MM.1S (cell line): ENCODE results near the gene PPA2.
A peak's percentile ranks its signal among the peaks of the same experiment; 100 is the strongest.

Source experiments
- DNase-seq: peaks from one replicate; pipeline ENCODE4 v3.0.0-alpha.2; 2015
- H2AFZ ChIP-seq: fragments of 300-600 bp; sonication (generic); 2 replicates; pipeline ENCODE4 v1.6.0; 2016; ENCODE audit warnings: antibody characterized with exemption, low read length
- H3F3A ChIP-seq: fragments of 300-600 bp; sonication (generic); 2 replicates; pipeline ENCODE4 v1.6.1; 2016; ENCODE audit warnings: mild to moderate bottlenecking, antibody characterized with exemption, low read length, moderate library complexity, mixed read lengths; ENCODE audit not compliant: insufficient read depth
- H3K27ac ChIP-seq: fragments of 300-600 bp; sonication (generic); 2 replicates; pipeline ENCODE4 v1.5.1; 2016; ENCODE audit warnings: mild to moderate bottlenecking, low read length
- H3K27me3 ChIP-seq: fragments of 300-600 bp; sonication (generic); replicated peaks from 2 replicates; pipeline ENCODE4 v1.6.0; 2016; ENCODE audit warnings: low read length; ENCODE audit not compliant: insufficient read depth
- H3K36me3 ChIP-seq: fragments of 300-600 bp; sonication (generic); replicated peaks from 2 replicates; pipeline ENCODE4 v1.6.1; 2016; ENCODE audit warnings: mild to moderate bottlenecking, low read length, mixed read lengths; ENCODE audit not compliant: insufficient read depth
- H3K4me1 ChIP-seq: fragments of 300-600 bp; sonication (generic); 2 replicates; pipeline ENCODE4 v1.6.1; 2016; ENCODE audit warnings: low read length, mixed read lengths
- H3K4me2 ChIP-seq: fragments of 300-600 bp; sonication (generic); 2 replicates; pipeline ENCODE4 v1.6.0; 2016; ENCODE audit warnings: low read depth, low read length
- H3K4me3 ChIP-seq: fragments of 300-600 bp; sonication (generic); 2 replicates; pipeline ENCODE4 v1.5.1; 2016; ENCODE audit warnings: low read length, mixed read lengths
- H3K79me2 ChIP-seq: fragments of 300-600 bp; sonication (generic); 2 replicates; pipeline ENCODE4 v1.6.1; 2016; ENCODE audit warnings: mixed run types, low read length, mixed read lengths
- H3K9ac ChIP-seq: fragments of 300-600 bp; sonication (generic); 2 replicates; pipeline ENCODE4 v1.6.1; 2016; ENCODE audit warnings: low read length, mixed read lengths
- H3K9me2 ChIP-seq: fragments of 300-600 bp; sonication (generic); replicated peaks from 2 replicates; pipeline ENCODE4 v1.6.1; 2016; ENCODE audit warnings: mild to moderate bottlenecking, low read length, mixed read lengths; ENCODE audit not compliant: insufficient read depth
- H3K9me3 ChIP-seq: fragments of 300-600 bp; sonication (generic); replicated peaks from 2 replicates; pipeline ENCODE4 v1.6.1; 2016; ENCODE audit warnings: mild to moderate bottlenecking, low read length, mixed read lengths; ENCODE audit not compliant: insufficient read depth
- H4K20me1 ChIP-seq: fragments of 300-600 bp; sonication (generic); 2 replicates; pipeline ENCODE4 v1.6.1; 2016; ENCODE audit warnings: mild to moderate bottlenecking, low read length, moderate library complexity, mixed read lengths; ENCODE audit not compliant: insufficient read depth
- EZH2 ChIP-seq: fragments of 300-600 bp; sonication (generic); optimal IDR thresholded peaks from 2 replicates; pipeline ENCODE3; 2017; ENCODE audit warnings: low read depth, mild to moderate bottlenecking, antibody characterized with exemption, low read length, mixed read lengths
- EZH2phosphoT487 ChIP-seq: fragments of 300-600 bp; sonication (generic); IDR thresholded peaks from 2 replicates; pipeline ENCODE4 v1.6.1; 2018; ENCODE audit warnings: antibody characterized with exemption, low read length
- TF ChIP-seq, protein P1 (sequence below): fragments of 300-600 bp; sonication (generic); IDR thresholded peaks from 2 replicates; pipeline ENCODE4 v1.5.1; 2016; ENCODE audit warnings: antibody characterized with exemption, low read length, mixed read lengths

Gene PPA2

DNA sequence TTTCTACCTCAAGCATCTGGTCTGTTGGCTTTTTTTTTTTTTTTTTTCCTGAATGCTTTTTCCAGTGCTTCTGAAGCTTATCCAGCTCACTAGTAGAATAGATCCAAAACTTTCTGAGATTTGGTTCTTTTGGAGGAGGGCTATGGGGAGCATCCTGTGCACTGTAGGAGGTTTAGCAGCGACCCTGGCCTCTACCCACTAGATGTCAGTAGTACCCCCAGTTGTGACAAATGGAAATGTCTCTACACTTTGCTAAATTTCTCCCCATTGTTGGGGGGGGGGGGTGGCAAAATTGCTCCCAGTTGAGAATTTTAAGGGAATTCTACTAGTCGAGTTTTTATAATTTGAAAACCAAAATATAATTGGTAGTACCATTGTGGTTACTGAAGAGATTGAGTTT is 23.0 kb upstream of the PPA2 start:
- Histone ChIP-seq H3K4me1 (no peaks in the 10 kb centered on the region), H3K79me2 (no peaks in the 10 kb centered on the region), H3K4me2 (no peak overlapping the region), H3K27me3 (no peaks in the 10 kb centered on the region), H3F3A (no peaks in the 10 kb centered on the region), H3K36me3 (no peaks in the 10 kb centered on the region), H3K9me3 (no peaks in the 10 kb centered on the region), H3K4me3 (no peak overlapping the region), H3K27ac (no peak overlapping the region), H3K9me2 (no peaks in the 10 kb centered on the region), H3K9ac (no peak overlapping the region), H2AFZ (no peak overlapping the region), H4K20me1 (no peaks in the 10 kb centered on the region)
- DNase-seq = peak; percentile 33
- TF ChIP-seq, protein P1, sequence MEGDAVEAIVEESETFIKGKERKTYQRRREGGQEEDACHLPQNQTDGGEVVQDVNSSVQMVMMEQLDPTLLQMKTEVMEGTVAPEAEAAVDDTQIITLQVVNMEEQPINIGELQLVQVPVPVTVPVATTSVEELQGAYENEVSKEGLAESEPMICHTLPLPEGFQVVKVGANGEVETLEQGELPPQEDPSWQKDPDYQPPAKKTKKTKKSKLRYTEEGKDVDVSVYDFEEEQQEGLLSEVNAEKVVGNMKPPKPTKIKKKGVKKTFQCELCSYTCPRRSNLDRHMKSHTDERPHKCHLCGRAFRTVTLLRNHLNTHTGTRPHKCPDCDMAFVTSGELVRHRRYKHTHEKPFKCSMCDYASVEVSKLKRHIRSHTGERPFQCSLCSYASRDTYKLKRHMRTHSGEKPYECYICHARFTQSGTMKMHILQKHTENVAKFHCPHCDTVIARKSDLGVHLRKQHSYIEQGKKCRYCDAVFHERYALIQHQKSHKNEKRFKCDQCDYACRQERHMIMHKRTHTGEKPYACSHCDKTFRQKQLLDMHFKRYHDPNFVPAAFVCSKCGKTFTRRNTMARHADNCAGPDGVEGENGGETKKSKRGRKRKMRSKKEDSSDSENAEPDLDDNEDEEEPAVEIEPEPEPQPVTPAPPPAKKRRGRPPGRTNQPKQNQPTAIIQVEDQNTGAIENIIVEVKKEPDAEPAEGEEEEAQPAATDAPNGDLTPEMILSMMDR = peak; percentile 54
- TF ChIP-seq EZH2phosphoT487 (no peak), EZH2 (no peak)

DNA sequence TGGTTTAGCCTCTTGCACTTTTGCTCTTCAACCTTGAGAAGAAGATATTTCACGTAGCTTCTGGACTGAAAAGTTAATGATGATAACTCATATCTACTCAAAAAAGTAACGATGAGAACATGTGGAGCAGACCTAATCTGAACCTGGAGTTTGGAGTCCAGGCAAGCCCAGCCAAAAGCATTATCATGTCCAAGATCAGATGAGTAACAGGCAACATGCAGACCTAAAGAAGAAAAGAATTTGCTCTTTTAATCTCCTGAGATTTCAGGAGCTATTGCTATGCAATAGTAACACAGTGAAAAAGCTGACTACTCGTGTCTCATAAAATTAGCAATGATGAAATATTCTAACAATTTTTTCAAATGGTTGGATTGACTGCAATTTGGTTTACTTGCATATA is 21.8 kb upstream of the PPA2 start:
- no peaks in the 10 kb centered on the region for H4K20me1 ChIP-seq
- no peaks in the 10 kb centered on the region for H3K79me2 ChIP-seq
- H2AFZ ChIP-seq = no peak overlapping the region
- H3F3A ChIP-seq = no peaks in the 10 kb centered on the region
- no peak overlapping the region for H3K4me3 ChIP-seq
- no peak overlapping the region for H3K4me2 ChIP-seq
- H3K4me1 ChIP-seq = no peaks in the 10 kb centered on the region
- H3K9me2 ChIP-seq = no peaks in the 10 kb centered on the region
- no peak overlapping the region for H3K9ac ChIP-seq
- DNase-seq = no peak
- H3K36me3 ChIP-seq = no peaks in the 10 kb centered on the region
- H3K27ac ChIP-seq = no peak overlapping the region
- no peaks in the 10 kb centered on the region for H3K9me3 ChIP-seq
- TF ChIP-seq, protein P1 = no peak
- TF ChIP-seq EZH2 = no peak
- TF ChIP-seq EZH2phosphoT487 = no peak
- H3K27me3 ChIP-seq = no peaks in the 10 kb centered on the region

DNA sequence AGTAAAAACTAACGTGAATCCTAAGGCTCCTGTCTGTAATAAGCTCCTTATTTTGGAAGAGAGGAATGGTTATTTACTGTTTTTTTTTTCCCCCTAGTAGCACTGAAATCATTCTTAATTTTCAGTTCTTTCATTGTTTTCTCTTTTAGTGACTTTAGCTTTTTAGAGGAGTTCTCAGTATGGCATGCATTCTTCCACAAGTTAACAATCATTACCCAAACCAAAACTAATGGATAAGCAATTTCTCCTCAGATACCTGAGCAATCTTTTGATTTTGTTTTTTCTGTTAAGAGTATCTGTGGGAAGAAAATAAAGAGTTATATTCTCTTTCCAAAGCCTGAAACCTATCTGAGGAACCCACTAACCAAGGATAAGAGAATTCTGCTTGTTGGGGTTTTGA is 16.7 kb upstream of the PPA2 start:
- Histone ChIP-seq H3K27ac (no peak overlapping the region), H4K20me1 (no peaks in the 10 kb centered on the region), H3F3A (no peaks in the 10 kb centered on the region), H3K9me2 (no peaks in the 10 kb centered on the region), H3K4me2 (no peak overlapping the region), H3K4me1 (no peaks in the 10 kb centered on the region), H3K36me3 (no peaks in the 10 kb centered on the region), H3K9ac (no peak overlapping the region), H3K9me3 (no peaks in the 10 kb centered on the region), H3K27me3 (no peaks in the 10 kb centered on the region), H3K79me2 (no peaks in the 10 kb centered on the region), H3K4me3 (no peak overlapping the region), H2AFZ (no peak overlapping the region)
- TF ChIP-seq EZH2 = no peak
- TF ChIP-seq EZH2phosphoT487 = no peak
- TF ChIP-seq, protein P1 = no peak
- DNase-seq = no peak
